Suprapubic skin (tissue), 4 donors: Measurements from ENCODE around the gene FAM217B. TPM values are rescaled to one million over a fixed set of nuclear protein-coding genes. Genes with fewer than 3 reads are reported as not detected.

ENCODE experiments used
- DNase-seq, 2 donors: peaks; one replicate each; pipeline ENCODE4 v3.0.0-alpha.2; 2019; ENCODE audit warnings: low spot score in 2 of 2
- H3K27ac ChIP-seq: fragments of 200-600 bp; sonication (generic); one replicate; pipeline ENCODE4 v1.5.1; 2019
- H3K27me3 ChIP-seq: fragments of 200-600 bp; sonication (generic); one replicate; pipeline ENCODE4 v1.5.1; 2019
- H3K36me3 ChIP-seq: fragments of 200-600 bp; sonication (generic); one replicate; pipeline ENCODE4 v1.5.1; 2019
- H3K4me1 ChIP-seq: fragments of 200-600 bp; sonication (generic); one replicate; pipeline ENCODE4 v1.5.1; 2019
- H3K4me3 ChIP-seq: fragments of 200-600 bp; sonication (generic); one replicate; pipeline ENCODE4 v1.5.1; 2019; ENCODE audit warnings: mild to moderate bottlenecking
- H3K9me3 ChIP-seq: fragments of 200-600 bp; sonication (generic); one replicate; pipeline ENCODE4 v1.5.1; 2019
- CTCF ChIP-seq, 2 donors: fragments of 200-600 bp in 1 of 2; fragments of 450-650 bp in 1 of 2; sonication (generic) in 1 of 2; IDR thresholded peaks; one replicate each; pipeline ENCODE4 v1.5.1; 2016 to 2019; ENCODE audit warnings: antibody characterized with exemption in 2 of 2, mild to moderate bottlenecking in 1 of 2, moderate library complexity in 1 of 2
- EP300 ChIP-seq: sonication (generic); formaldehyde crosslinking; IDR thresholded peaks from one replicate; pipeline ENCODE4 v1.6.1; 2017; ENCODE audit warnings: antibody characterized with exemption
- POLR2A ChIP-seq, 2 donors: fragments of 450-650 bp; IDR thresholded peaks; one replicate each; pipeline ENCODE4 v1.6.1; 2017; ENCODE audit warnings: antibody characterized with exemption in 2 of 2, mild to moderate bottlenecking in 2 of 2, moderate library complexity in 2 of 2
- POLR2AphosphoS5 ChIP-seq, 3 donors: sonication (generic); formaldehyde crosslinking; IDR thresholded peaks; one replicate each; pipeline ENCODE4 v1.6.1; 2017; ENCODE audit warnings: antibody characterized with exemption in 3 of 3
- WGBS: methylation state at CpG from one replicate; pipeline ENCODE4 v1.1.5; 2018; 5-methylcytosine and 5-hydroxymethylcytosine counted together
- total RNA-seq, 4 donors: library from RNA; depleted of rRNA; stranded (reverse); fragments of >200 nt; gene quantifications; one replicate each; pipeline ENCODE4 v1.1.0, GENCODE V29; 2016

Gene FAM217B
- total RNA-seq, result 10 to 100 TPM in 1 of 4 donors, 1 to 10 TPM in 3; 2.8 to 12.9 (median 6.0) TPM

GRCh38 chr20:59940129-59940955 lies at the start of gene FAM217B, which contains the start of gene PPP1R3D:
Gene FAM217B, plus strand, starts transcription at chr20:59940389. Its CDS starts 3,555 bp downstream, at chr20:59943944.
Gene PPP1R3D, minus strand, starts transcription at chr20:59940305. Its CDS starts 374 bp downstream, at chr20:59939931.
- DNase-seq, result peak; percentile 98 to 99
- H3K27me3 ChIP-seq, result no peaks in the 10 kb centered on the region
- TF ChIP-seq CTCF (IDR thresholded peaks at IDR 0.05), result no peak
- TF ChIP-seq EP300, result no peak
- peak in 1 of 3 donors; percentile 8 for TF ChIP-seq POLR2AphosphoS5 (IDR thresholded peaks at IDR 0.05)
- peak in 1 of 2 donors; percentile 62 for TF ChIP-seq POLR2A (IDR thresholded peaks at IDR 0.05)
- H3K4me3 ChIP-seq, result peak within 1 kb of the TSS; percentile 82
- H3K4me1 ChIP-seq, result peaks cover 56% of the 10 kb centered on the region
- no peaks in the 10 kb centered on the region for H3K9me3 ChIP-seq
- WGBS, result 0% methylated on average over 13 of the region's 57 CpGs
- peak within 1 kb of the TSS; percentile 97 for H3K27ac ChIP-seq
- peaks cover 17% of the 10 kb centered on the region for H3K36me3 ChIP-seq

- 89% methylated on average over 1 of the region's 1 CpG for WGBS
- Histone ChIP-seq H3K4me3 (no peak overlapping the region), H3K9me3 (no peaks in the 10 kb centered on the region), H3K27me3 (no peaks in the 10 kb centered on the region), H3K27ac (no peak overlapping the region), H3K4me1 (no peaks in the 10 kb centered on the region), H3K36me3 (no peaks in the 10 kb centered on the region)
- TF ChIP-seq POLR2A (IDR thresholded peaks at IDR 0.05) (no peak), CTCF (IDR thresholded peaks at IDR 0.05) (no peak), POLR2AphosphoS5 (IDR thresholded peaks at IDR 0.05) (no peak), EP300 (no peak)
- no peak for DNase-seq
These were observed 48.6 kb upstream of the FAM217B start for GRCh38 chr20:59891581-59891980.

GRCh38 chr20:59895908-59896307 lies 44.3 kb upstream of the FAM217B start:
- 92% methylated on average over 1 of the region's 1 CpG for WGBS
- Histone ChIP-seq H3K4me3 (no peak overlapping the region), H3K27ac (no peak overlapping the region), H3K9me3 (no peaks in the 10 kb centered on the region), H3K27me3 (no peaks in the 10 kb centered on the region), H3K4me1 (no peaks in the 10 kb centered on the region), H3K36me3 (no peaks in the 10 kb centered on the region)
- DNase-seq, result no peak
- TF ChIP-seq CTCF (IDR thresholded peaks at IDR 0.05), result no peak
- TF ChIP-seq EP300, result no peak
- no peak for TF ChIP-seq POLR2A (IDR thresholded peaks at IDR 0.05)
- no peak for TF ChIP-seq POLR2AphosphoS5 (IDR thresholded peaks at IDR 0.05)

GRCh38 chr20:59902470-59902869 lies 37.7 kb upstream of the FAM217B start:
- H3K4me1 ChIP-seq, result no peaks in the 10 kb centered on the region
- TF ChIP-seq CTCF (IDR thresholded peaks at IDR 0.05) (no peak), POLR2AphosphoS5 (IDR thresholded peaks at IDR 0.05) (no peak), EP300 (no peak), POLR2A (IDR thresholded peaks at IDR 0.05) (no peak)
- no peaks in the 10 kb centered on the region for H3K9me3 ChIP-seq
- H3K36me3 ChIP-seq, result no peaks in the 10 kb centered on the region
- H3K4me3 ChIP-seq, result no peak overlapping the region
- 94% methylated on average over 3 of the region's 3 CpGs for WGBS
- no peak overlapping the region for H3K27ac ChIP-seq
- DNase-seq, result no peak
- no peaks in the 10 kb centered on the region for H3K27me3 ChIP-seq

- H3K9me3 ChIP-seq, result no peaks in the 10 kb centered on the region
- 100% methylated on average over 1 of the region's 1 CpG for WGBS
These were observed 36.6 kb upstream of the FAM217B start for GRCh38 chr20:59903621-59904020.

More at GRCh38 chr20:59903621-59904020, 36.6 kb upstream of the FAM217B start:
- no peaks in the 10 kb centered on the region for H3K27me3 ChIP-seq
- DNase-seq, result no peak
- TF ChIP-seq CTCF (IDR thresholded peaks at IDR 0.05) (no peak), POLR2AphosphoS5 (IDR thresholded peaks at IDR 0.05) (no peak), EP300 (no peak), POLR2A (IDR thresholded peaks at IDR 0.05) (no peak)
- no peak overlapping the region for H3K27ac ChIP-seq
- H3K4me3 ChIP-seq, result no peak overlapping the region
- H3K4me1 ChIP-seq, result no peaks in the 10 kb centered on the region
- H3K36me3 ChIP-seq, result no peaks in the 10 kb centered on the region
